ENCODE data around the gene ERBB2. TPM values are rescaled to one million over a fixed set of nuclear protein-coding genes. Genes with fewer than 3 reads are reported as not detected.

Gene ERBB2
- total and polyA plus RNA-seq, 9 of the 15 experiments (the other 6 are each of a cell fraction or from before 2014, with no cell fraction given), result 0.74 to 5.6 (median 3.3) TPM

- TF ChIP-seq ATF6 (CRISPR knock-in tag; IDR thresholded peaks at IDR 0.05) (no peak), TRIM25 (IDR thresholded peaks at IDR 0.05; ENCODE audit: borderline replicate concordance) (0 out of 2 replicates have a peak, but pooled peaks have one; percentile 25), TBL1XR1 (IDR thresholded peaks at IDR 0.05; ENCODE audit: low read length in 2 of 2) (0 out of 4 replicates have a peak, but pooled peaks of 1 of the 2 experiments have one; percentile 72), RBFOX2 (IDR thresholded peaks at IDR 0.05; ENCODE audit: low read depth, low read length) (peak; percentile 77), TFAP4 (CRISPR knock-in tag; IDR thresholded peaks at IDR 0.05; ENCODE audit: borderline replicate concordance) (0 out of 2 replicates have a peak, but pooled peaks have one; percentile 38), ZBTB11 (CRISPR knock-in tag; IDR thresholded peaks at IDR 0.05) (peak in 1 of 3 experiments; percentile 50; a peak in 1 of 6 replicates), MECOM (CRISPR knock-in tag; IDR thresholded peaks at IDR 0.05) (no peak), KLF6 (CRISPR knock-in tag; IDR thresholded peaks at IDR 0.05; ENCODE audit: borderline replicate concordance) (peak; percentile 89; the same call in 1 of the 2 replicates), KDM5B (IDR thresholded peaks at IDR 0.05; ENCODE audit: insufficient replicate concordance, low read depth, low read length) (peak; percentile 17), ZNF395 (CRISPR knock-in tag; IDR thresholded peaks at IDR 0.05) (peak; percentile 53; the same call in 1 of the 2 replicates), STAT5B (CRISPR knock-in tag; IDR thresholded peaks at IDR 0.05) (no peak), SMARCE1 (IDR thresholded peaks at IDR 0.05) (peak; percentile 39; the same call in 1 of the 2 replicates), TARDBP (IDR thresholded peaks at IDR 0.05) (no peak), BRCA1 (IDR thresholded peaks at IDR 0.05) (no peak), BRCA1 (CRISPR knock-in tag; IDR thresholded peaks at IDR 0.05) (no peak), NELFE (IDR thresholded peaks at IDR 0.05; ENCODE audit: insufficient read depth, insufficient read length) (no peak), NEUROD1 (IDR thresholded peaks at IDR 0.05; ENCODE audit: borderline replicate concordance, low read depth, low read length, partially characterized antibody) (peak; percentile 79)
Observed at GRCh38 chr17:39667262-39667944, 32.5 kb upstream of the ERBB2 start (continued).
